ENCODE results near the gene CHRNA4. TPM values are rescaled to one million over a fixed set of nuclear protein-coding genes. Genes with fewer than 3 reads are reported as not detected.
"Not testable (repeated sequence)": the region's sequence is repeated elsewhere in the genome, so short reads cannot be mapped to it uniquely, and the experiment has no call there.

CHRNA4 gene
- total and polyA plus RNA-seq, 5 experiments from 2014 or later = not detected

DNA sequence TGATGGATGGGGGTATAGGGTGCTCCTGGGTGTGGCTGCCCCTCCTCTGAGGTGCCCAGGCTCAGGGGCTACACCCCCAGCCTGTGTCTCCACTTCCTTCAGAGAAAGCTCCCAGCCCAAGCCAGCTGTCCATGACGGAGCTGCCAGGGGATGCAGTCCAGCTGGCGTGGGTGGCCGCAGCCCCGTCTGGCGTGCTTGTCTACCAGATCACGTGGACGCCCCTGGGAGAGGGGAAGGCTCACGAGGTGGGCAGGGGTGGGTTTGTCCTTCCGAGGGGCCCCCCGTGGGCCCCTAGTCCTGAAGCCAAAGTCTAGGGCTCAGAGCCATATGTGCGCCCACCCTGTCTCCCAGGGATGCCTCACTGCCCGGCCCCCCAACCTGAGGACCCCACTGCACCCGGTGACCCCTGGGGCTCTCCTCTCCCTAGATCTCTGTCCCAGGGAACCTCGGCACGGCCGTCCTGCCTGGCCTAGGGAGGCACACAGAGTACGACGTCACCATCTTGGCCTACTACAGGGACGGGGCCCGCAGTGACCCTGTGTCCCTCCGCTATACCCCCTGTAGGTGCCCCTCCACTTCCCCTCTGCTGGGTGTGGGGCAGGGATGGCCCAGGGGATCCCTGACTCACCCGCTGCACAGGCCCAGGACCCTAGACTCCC, 48.3 kb downstream of the CHRNA4 start:
- Mint-ChIP-seq H3K9me3 (no peaks in the 10 kb centered on the region), H3K27me3 (peaks cover 0 to 28% (median 6%) of the 10 kb centered on the region in 5 donors), H3K4me1 (peaks cover 0 to 2% (median under 1%) of the 10 kb centered on the region in 4 donors), H3K36me3 (no peaks in the 10 kb centered on the region), H3K4me3 (no peak overlapping the region), H3K27ac (peak overlapping the region in 1 of 10 donors; percentile 44)
- POLR2A ChIA-PET = no interaction called here
- peak in 1 of 10 donors; percentile 60 for DNase-seq
- no peak for ATAC-seq

GRCh38 chr20:63312273-63312672, 48.9 kb downstream of the CHRNA4 start:
- Mint-ChIP-seq H3K36me3 (no peaks in the 10 kb centered on the region), H3K27ac (peak overlapping the region in 1 of 10 donors; percentile 44), H3K27me3 (peaks cover 0 to 25% (median 6%) of the 10 kb centered on the region in 5 donors), H3K4me1 (peaks cover 0 to 2% (median under 1%) of the 10 kb centered on the region in 4 donors), H3K4me3 (no peak overlapping the region), H3K9me3 (no peaks in the 10 kb centered on the region)
- POLR2A ChIA-PET = no interaction called here
- ATAC-seq (no peak), DNase-seq (peak in 1 of 10 donors; percentile 55)

DNA sequence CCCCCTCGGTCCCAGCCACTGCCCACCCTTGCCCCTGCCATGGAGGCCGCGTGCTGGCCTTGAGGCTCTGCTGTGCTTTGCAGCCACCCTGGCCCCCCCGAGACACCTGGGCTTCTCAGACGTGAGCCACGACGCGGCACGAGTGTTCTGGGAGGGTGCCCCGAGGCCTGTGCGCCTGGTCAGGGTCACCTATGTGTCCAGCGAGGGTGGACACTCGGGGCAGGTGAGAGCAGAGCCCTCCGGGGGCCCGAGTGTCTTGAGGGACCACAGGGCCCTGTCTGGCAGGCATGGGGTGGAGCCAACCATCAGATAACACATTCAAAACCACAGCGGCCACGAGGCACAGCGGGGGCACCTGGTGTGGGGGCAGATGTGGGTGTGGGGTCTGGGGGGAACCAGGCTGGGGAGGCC, 49.3 kb downstream of the CHRNA4 start:
- peaks cover 0 to 2% (median under 1%) of the 10 kb centered on the region in 4 donors for H3K4me1 Mint-ChIP-seq
- DNase-seq (peak in 1 of 10 donors; percentile 4), ATAC-seq (no peak)
- no peak overlapping the region for H3K4me3 Mint-ChIP-seq
- no peaks in the 10 kb centered on the region for H3K36me3 Mint-ChIP-seq
- POLR2A ChIA-PET = no interaction called here
- no peaks in the 10 kb centered on the region for H3K9me3 Mint-ChIP-seq
- H3K27ac Mint-ChIP-seq = no peak overlapping the region
- H3K27me3 Mint-ChIP-seq = peaks cover 0 to 25% (median 6%) of the 10 kb centered on the region in 5 donors

DNA sequence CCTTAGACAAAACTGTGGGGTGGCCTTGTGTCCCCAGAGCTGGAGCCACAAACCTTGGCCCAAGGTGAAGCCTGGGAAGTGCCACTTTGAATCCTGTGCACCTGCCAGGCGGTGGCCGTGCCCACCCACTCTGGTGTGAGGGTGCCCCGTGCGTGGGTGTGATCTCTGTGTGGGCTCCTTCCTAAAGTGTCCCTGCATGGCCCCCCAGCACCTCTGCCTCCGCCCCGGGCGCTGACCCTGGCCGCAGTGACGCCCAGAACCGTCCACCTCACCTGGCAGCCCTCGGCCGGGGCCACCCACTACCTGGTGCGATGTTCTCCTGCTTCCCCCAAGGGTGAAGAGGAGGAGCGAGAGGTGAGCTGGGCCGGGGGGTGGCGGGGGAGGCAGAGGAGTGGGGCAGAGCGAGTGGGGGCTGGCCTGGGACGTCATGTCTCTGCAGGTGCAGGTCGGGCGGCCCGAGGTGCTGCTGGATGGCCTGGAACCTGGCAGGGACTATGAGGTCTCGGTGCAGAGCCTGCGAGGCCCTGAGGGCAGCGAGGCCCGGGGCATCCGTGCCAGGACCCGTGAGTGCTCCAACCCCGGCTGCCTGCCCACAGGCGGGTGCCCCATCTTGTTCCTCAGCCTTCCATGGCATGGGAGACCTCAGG, 49.8 kb downstream of the CHRNA4 start:
- Mint-ChIP-seq H3K4me3 (no peak overlapping the region), H3K9me3 (no peaks in the 10 kb centered on the region), H3K27me3 (peaks cover 0 to 25% (median 6%) of the 10 kb centered on the region in 5 donors), H3K36me3 (no peaks in the 10 kb centered on the region), H3K4me1 (peaks cover 0 to 2% (median under 1%) of the 10 kb centered on the region in 4 donors), H3K27ac (no peak overlapping the region)
- ATAC-seq (no peak), DNase-seq (peak in 1 of 10 donors; percentile 34)
- POLR2A ChIA-PET = no interaction called here

- no peak for ATAC-seq
- Mint-ChIP-seq H3K4me3 (no peak overlapping the region), H3K36me3 (no peaks in the 10 kb centered on the region), H3K4me1 (peaks cover 0 to 2% (median under 1%) of the 10 kb centered on the region in 4 donors), H3K9me3 (no peaks in the 10 kb centered on the region), H3K27ac (peak overlapping the region in 1 of 10 donors; percentile 89), H3K27me3 (peaks cover 0 to 26% (median 6%) of the 10 kb centered on the region in 5 donors)
- POLR2A ChIA-PET = no interaction called here
- DNase-seq = peak in 1 of 10 donors; percentile 52
Measured at GRCh38 chr20:63310265-63310991, 50.7 kb downstream of the CHRNA4 start.

GRCh38 chr20:63309261-63310071, 51.7 kb downstream of the CHRNA4 start:
- POLR2A ChIA-PET = no interaction called here
- no peaks in the 10 kb centered on the region for H3K9me3 Mint-ChIP-seq
- DNase-seq (peak in 4 of 10 donors; percentile 21 to 63 (median 22)), ATAC-seq (peak in 1 of 2 donors; percentile 35)
- H3K4me1 Mint-ChIP-seq = peaks cover 0 to 4% (median under 1%) of the 10 kb centered on the region in 4 donors
- H3K27me3 Mint-ChIP-seq = peaks cover 3 to 36% (median 6%) of the 10 kb centered on the region in 5 donors
- no peaks in the 10 kb centered on the region for H3K36me3 Mint-ChIP-seq
- H3K4me3 Mint-ChIP-seq = no peak overlapping the region
- H3K27ac Mint-ChIP-seq = peak overlapping the region in 1 of 10 donors; percentile 13

DNA sequence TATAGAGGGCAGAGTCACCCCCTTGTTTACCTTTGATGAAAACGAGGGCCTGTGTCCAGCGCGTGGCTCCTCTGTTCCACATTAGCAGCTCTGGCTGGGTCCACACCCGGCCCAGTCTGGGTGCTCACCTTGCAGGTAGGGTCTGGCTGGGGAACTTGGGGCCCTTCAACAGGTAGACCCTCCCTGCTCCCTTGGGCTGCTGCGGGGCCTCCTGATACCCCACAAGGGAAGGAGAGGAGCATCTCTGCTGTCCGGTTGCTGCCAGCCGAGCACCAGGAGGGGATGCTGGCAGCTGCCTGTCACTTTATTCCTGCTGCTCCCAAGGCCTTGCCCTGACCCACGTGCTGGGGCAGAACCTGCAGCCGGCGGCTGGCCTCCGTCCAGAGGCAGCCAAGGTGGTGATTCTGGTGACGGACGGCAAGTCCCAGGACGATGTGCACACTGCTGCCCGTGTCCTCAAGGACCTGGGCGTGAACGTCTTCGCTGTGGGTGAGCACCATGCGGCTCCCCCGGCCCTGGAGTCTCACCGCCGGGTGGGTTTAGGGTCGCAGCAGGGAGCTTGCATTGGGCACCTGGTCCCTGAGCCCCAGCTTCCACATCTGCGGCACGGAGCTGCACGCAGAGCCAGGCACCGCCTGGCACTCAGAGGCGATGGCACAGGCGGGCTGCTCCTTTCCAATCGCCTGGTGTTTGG, 52.8 kb downstream of the CHRNA4 start:
- Mint-ChIP-seq H3K36me3 (no peaks in the 10 kb centered on the region), H3K27me3 (peaks cover 3 to 36% (median 6%) of the 10 kb centered on the region in 5 donors), H3K27ac (no peak overlapping the region), H3K4me1 (peaks cover 0 to 4% (median under 1%) of the 10 kb centered on the region in 4 donors), H3K9me3 (no peaks in the 10 kb centered on the region), H3K4me3 (no peak overlapping the region)
- ATAC-seq (no peak), DNase-seq (peak in 1 of 10 donors; percentile 55)
- POLR2A ChIA-PET = no interaction called here

DNA sequence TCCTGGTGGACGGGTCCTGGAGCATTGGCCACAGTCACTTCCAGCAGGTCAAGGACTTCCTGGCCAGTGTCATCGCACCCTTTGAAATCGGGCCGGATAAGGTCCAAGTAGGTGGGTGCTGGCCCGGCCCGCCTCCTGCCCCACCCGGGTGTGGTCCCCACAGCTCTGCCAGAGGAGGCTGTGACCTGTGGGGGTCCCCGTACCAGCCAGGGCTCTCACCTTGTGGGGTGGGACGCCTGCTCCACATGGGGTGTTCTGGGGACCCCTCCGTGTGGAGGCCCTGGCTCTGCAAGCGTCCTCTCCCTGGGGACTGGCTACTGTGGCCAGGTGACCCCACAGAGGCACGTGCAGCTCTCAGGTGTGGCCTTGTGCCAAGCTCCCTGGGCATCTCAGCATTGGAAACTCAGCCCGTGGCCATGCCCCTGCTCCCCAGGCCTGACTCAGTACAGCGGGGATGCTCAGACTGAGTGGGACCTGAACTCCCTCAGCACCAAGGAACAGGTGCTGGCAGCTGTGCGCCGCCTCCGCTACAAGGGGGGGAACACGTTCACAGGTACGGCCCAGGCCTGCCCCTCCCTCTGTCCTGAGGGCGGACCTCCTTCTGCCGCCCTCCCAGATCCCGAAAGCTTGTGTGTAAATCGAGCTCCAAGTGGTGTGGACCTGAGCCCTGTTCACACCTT, 53.5 kb downstream of the CHRNA4 start:
- POLR2A ChIA-PET = no interaction called here
- Mint-ChIP-seq H3K27ac (no peak overlapping the region), H3K9me3 (peaks cover 0 to 3% (median 0%) of the 10 kb centered on the region in 9 donors), H3K4me1 (peaks cover 0 to 4% (median under 1%) of the 10 kb centered on the region in 4 donors), H3K4me3 (no peak overlapping the region), H3K36me3 (peaks cover 0 to 3% (median 0%) of the 10 kb centered on the region in 3 donors), H3K27me3 (peaks cover 5 to 34% (median 9%) of the 10 kb centered on the region in 5 donors)
- peak in 1 of 10 donors; percentile 59 for DNase-seq
- no peak for ATAC-seq

GRCh38 chr20:63306673-63307537, 54.2 kb downstream of the CHRNA4 start:
- Mint-ChIP-seq H3K4me3 (no peak overlapping the region), H3K4me1 (peaks cover 0 to 4% (median under 1%) of the 10 kb centered on the region in 4 donors), H3K36me3 (peaks cover 0 to 7% (median 0%) of the 10 kb centered on the region in 3 donors), H3K27me3 (peaks cover 5 to 38% (median 11%) of the 10 kb centered on the region in 5 donors), H3K27ac (no peak overlapping the region), H3K9me3 (peaks cover 0 to 8% (median 2%) of the 10 kb centered on the region in 9 donors)
- ATAC-seq (no peak), DNase-seq (peak in 1 of 10 donors; percentile 60)
- POLR2A ChIA-PET = no interaction called here

- H3K4me1 Mint-ChIP-seq, H3K4me3 Mint-ChIP-seq, ATAC-seq, DNase-seq, H3K27ac Mint-ChIP-seq, POLR2A ChIA-PET: not testable (repeated sequence)
- Mint-ChIP-seq H3K27me3 (peaks cover 8 to 40% (median 14%) of the 10 kb centered on the region in 5 donors), H3K36me3 (peaks cover 0 to 14% (median 0%) of the 10 kb centered on the region in 3 donors), H3K9me3 (peaks cover 0 to 16% (median 7%) of the 10 kb centered on the region in 9 donors)
Measured at GRCh38 chr20:63305933-63306672, 55.0 kb downstream of the CHRNA4 start.

Measured in naive thymus-derived CD8-positive, alpha-beta T cell (primary cell).